ENCODE results near the gene ZNF862. TPM values are rescaled to one million over a fixed set of nuclear protein-coding genes. Genes with fewer than 3 reads are reported as not detected.
"Not testable (repeated sequence)": the region's sequence is repeated elsewhere in the genome, so short reads cannot be mapped to it uniquely, and the experiment has no call there.

The ZNF862 gene
- total RNA-seq, 1 donor from 2014 or later = 1.7 TPM

- TF ChIP-seq, protein P1, sequence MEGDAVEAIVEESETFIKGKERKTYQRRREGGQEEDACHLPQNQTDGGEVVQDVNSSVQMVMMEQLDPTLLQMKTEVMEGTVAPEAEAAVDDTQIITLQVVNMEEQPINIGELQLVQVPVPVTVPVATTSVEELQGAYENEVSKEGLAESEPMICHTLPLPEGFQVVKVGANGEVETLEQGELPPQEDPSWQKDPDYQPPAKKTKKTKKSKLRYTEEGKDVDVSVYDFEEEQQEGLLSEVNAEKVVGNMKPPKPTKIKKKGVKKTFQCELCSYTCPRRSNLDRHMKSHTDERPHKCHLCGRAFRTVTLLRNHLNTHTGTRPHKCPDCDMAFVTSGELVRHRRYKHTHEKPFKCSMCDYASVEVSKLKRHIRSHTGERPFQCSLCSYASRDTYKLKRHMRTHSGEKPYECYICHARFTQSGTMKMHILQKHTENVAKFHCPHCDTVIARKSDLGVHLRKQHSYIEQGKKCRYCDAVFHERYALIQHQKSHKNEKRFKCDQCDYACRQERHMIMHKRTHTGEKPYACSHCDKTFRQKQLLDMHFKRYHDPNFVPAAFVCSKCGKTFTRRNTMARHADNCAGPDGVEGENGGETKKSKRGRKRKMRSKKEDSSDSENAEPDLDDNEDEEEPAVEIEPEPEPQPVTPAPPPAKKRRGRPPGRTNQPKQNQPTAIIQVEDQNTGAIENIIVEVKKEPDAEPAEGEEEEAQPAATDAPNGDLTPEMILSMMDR (IDR thresholded peaks at IDR 0.05) = no peak
- Histone ChIP-seq H3K4me1 (no peaks in the 10 kb centered on the region), H3K36me3 (no peaks in the 10 kb centered on the region), H3K4me3 (no peak overlapping the region), H3K9me3 (no peaks in the 10 kb centered on the region), H3K27me3 (no peaks in the 10 kb centered on the region), H3K27ac (no peak overlapping the region)
- no peak for DNase-seq (ENCODE audit: low spot score in 2 of 2)
- intact Hi-C loops (cut with DNase I) = no loop called here
These were observed 11.7 kb upstream of the ZNF862 start for GRCh38 chr7:149826344-149827088.

- Histone ChIP-seq H3K4me3 (no peak overlapping the region), H3K9me3 (no peaks in the 10 kb centered on the region), H3K36me3 (no peaks in the 10 kb centered on the region), H3K27me3 (no peaks in the 10 kb centered on the region), H3K4me1 (no peaks in the 10 kb centered on the region), H3K27ac (no peak overlapping the region)
- intact Hi-C loops (cut with DNase I) = no loop called here
- TF ChIP-seq, protein P1 (IDR thresholded peaks at IDR 0.05) = no peak
- DNase-seq (ENCODE audit: low spot score in 2 of 2) = no peak
These were observed 10.8 kb upstream of the ZNF862 start for GRCh38 chr7:149827089-149827981.

GRCh38 chr7:149828357-149829309 lies 9.5 kb upstream of the ZNF862 start:
- no peak for DNase-seq (ENCODE audit: low spot score in 2 of 2)
- no peaks in the 10 kb centered on the region for H3K4me1 ChIP-seq
- H3K36me3 ChIP-seq = no peaks in the 10 kb centered on the region
- no peaks in the 10 kb centered on the region for H3K9me3 ChIP-seq
- no peaks in the 10 kb centered on the region for H3K27me3 ChIP-seq
- intact Hi-C loops (cut with DNase I) = no loop called here
- TF ChIP-seq, protein P1 (IDR thresholded peaks at IDR 0.05) = no peak
- no peak overlapping the region for H3K4me3 ChIP-seq
- no peak overlapping the region for H3K27ac ChIP-seq

- not testable (repeated sequence) for H3K27ac ChIP-seq; H3K4me1 ChIP-seq; H3K36me3 ChIP-seq; DNase-seq (ENCODE audit: low spot score in 2 of 2); H3K27me3 ChIP-seq; H3K9me3 ChIP-seq; H3K4me3 ChIP-seq
- intact Hi-C loops (cut with DNase I) = loop anchor here (10.0 kb wide), 2 partner anchors 546 to 1194 kb away; partner anchors contain the start of genes ABCB8 and ATG9B
These were observed 7.6 kb upstream of the ZNF862 start for GRCh38 chr7:149830527-149830926.

DNA sequence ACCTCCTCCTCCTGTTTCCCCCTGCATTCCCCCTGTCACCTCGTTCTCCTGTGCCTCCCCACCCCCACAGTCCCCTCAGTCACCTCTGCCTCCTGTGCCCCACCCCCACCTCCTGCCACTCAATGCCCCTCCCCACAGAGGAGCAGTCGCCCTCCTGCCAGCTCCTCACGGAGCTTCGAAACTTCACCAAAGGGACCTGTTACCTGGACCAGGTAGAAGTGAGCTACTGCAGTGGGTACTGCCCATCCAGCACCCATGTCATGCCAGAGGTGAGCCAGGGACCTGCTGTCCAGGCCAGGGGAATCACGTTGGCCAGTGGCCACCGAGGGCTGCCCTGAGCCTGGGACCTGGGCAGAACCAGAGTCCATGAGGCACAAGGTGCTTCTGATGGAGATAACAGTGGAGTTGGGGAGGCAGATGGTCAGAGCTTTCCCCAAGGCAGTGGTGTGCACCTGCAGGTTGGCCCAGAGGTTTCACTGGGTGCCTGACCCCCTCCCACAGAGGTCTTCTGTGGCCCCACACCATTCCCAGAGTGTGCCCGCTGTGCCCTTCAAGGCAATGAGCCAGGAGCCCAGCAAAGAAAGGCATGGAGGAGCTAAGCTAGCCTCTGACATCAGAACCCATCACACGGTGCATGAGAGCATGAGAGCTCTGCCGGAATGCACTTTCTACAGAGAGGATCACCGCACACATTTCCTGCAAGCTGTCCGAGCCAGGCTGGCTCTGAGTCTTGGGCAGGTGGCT lies 7.0 kb upstream of the ZNF862 start:
- no peaks in the 10 kb centered on the region for H3K4me1 ChIP-seq
- no peak overlapping the region for H3K4me3 ChIP-seq
- H3K36me3 ChIP-seq = no peaks in the 10 kb centered on the region
- TF ChIP-seq, protein P1 (IDR thresholded peaks at IDR 0.05) = no peak
- no peak overlapping the region for H3K27ac ChIP-seq
- DNase-seq (ENCODE audit: low spot score in 2 of 2) = no peak
- intact Hi-C loops (cut with DNase I) = loop anchor here (10.0 kb wide), 2 partner anchors 546 to 1194 kb away; partner anchors contain the start of genes ABCB8 and ATG9B
- H3K27me3 ChIP-seq = no peaks in the 10 kb centered on the region
- H3K9me3 ChIP-seq = no peaks in the 10 kb centered on the region

Measured in ascending aorta (tissue), 2 donors.